ENCODE results near the gene ISYNA1. TPM values are rescaled to one million over a fixed set of nuclear protein-coding genes. Genes with fewer than 3 reads are reported as not detected.

ISYNA1 gene
- total RNA-seq, 4 donors from 2014 or later = 5.1 to 29.1 (median 7.8) TPM

DNA sequence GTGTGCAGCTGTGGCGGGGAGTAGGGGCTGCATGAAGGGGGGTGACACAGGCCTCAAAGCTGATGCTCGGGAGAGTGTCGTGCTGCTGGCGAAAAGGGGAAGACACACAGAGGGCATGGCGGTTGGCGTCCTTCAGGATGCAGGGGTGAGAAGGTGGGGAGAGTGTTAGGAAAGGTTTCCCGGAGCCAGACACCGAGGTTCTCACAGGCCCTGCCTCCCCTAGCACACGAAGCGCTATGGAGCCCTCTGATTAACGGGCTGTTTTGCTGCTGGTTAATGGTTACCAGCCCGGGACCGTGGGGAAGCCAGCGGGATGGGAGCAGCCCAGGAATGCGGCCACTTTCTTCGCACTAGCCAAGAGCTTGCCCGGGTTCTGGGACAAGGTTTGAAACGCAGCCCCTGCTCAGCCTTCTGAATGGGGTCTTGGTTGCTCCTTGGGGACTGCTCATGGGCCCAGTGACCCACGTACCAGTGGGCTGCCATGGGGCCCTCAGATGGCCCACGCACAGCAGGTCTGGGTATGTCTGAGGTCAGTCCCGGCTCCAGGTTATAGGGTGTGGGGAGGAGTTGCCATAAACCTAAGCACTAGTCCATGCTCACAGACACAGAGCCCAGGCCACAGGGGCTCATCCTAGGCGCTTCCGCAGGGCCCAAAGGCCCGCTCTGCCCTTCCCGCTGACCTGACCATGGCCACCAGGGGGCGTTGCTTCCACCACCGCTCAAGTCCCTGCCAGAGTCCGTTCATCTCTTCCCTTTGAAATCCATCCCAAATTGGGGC is 31.3 kb upstream of the ISYNA1 start:
- no peak for TF ChIP-seq POLR2A (IDR thresholded peaks at IDR 0.05)
- TF ChIP-seq, protein P1, sequence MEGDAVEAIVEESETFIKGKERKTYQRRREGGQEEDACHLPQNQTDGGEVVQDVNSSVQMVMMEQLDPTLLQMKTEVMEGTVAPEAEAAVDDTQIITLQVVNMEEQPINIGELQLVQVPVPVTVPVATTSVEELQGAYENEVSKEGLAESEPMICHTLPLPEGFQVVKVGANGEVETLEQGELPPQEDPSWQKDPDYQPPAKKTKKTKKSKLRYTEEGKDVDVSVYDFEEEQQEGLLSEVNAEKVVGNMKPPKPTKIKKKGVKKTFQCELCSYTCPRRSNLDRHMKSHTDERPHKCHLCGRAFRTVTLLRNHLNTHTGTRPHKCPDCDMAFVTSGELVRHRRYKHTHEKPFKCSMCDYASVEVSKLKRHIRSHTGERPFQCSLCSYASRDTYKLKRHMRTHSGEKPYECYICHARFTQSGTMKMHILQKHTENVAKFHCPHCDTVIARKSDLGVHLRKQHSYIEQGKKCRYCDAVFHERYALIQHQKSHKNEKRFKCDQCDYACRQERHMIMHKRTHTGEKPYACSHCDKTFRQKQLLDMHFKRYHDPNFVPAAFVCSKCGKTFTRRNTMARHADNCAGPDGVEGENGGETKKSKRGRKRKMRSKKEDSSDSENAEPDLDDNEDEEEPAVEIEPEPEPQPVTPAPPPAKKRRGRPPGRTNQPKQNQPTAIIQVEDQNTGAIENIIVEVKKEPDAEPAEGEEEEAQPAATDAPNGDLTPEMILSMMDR (IDR thresholded peaks at IDR 0.05 in 4 of 5, conservative IDR thresholded peaks at IDR 0.05 in 1 of 5) = peak; percentile 77 to 94 (median 85)
- Histone ChIP-seq H3K9me3 (no peaks in the 10 kb centered on the region), H3K4me3 (no peak overlapping the region), H3K27me3 (no peaks in the 10 kb centered on the region), H3K4me1 (peaks cover 73 to 83% of the 10 kb centered on the region in 2 donors), H3K36me3 (peaks cover 0 to 17% of the 10 kb centered on the region in 2 donors), H3K27ac (peak overlapping the region; percentile 89 to 96 (median 94))
- DNase-seq (peak in 1 of 2 donors; percentile 74), ATAC-seq (peak; percentile 25 to 42)
- in situ Hi-C loops (cut with MboI; ENCODE audit: low sequenced_read_pairs in 4 of 4) (loop anchor here in 3 of 4 donors (5.0 to 25.0 kb wide), 5 partner anchors 48 to 368 kb away; partner anchors contain the start of genes UBA52 (in 2 of the 3), UPF1 (in 2 of the 3), CRTC1 (in 1 of the 3) and KXD1 (in 1 of the 3)), intact Hi-C loops (cut with DNase I; ENCODE audit: low total_unique reads) (loop anchor here (2.0 to 5.0 kb wide), 2 partner anchors 52 to 88 kb away; partner anchors contain the start of gene KXD1)

DNA sequence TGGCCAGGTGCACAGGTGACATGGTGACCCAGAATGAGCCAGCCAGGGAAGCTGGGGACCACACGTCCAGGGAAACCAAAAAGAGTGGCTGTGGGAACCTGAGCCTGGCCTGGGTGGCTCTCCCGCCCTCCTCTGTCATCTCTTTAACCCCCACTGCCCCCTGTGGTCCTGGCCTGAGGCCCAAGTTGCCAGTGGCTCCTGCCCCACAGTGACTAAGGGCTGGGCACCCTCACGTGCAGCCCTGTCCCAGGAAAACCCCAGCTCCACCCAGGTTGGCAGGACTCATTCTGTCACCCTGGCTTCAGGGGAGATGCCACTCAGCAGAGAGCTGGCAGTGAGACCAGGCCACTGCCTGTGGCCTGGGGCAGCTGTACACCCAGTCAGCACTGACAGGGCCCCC is 30.6 kb upstream of the ISYNA1 start:
- Histone ChIP-seq H3K9me3 (no peaks in the 10 kb centered on the region), H3K27me3 (no peaks in the 10 kb centered on the region), H3K4me1 (peaks cover 71 to 83% of the 10 kb centered on the region in 2 donors), H3K27ac (peak overlapping the region; percentile 89 to 96 (median 94)), H3K36me3 (peaks cover 0 to 17% of the 10 kb centered on the region in 2 donors), H3K4me3 (no peak overlapping the region)
- in situ Hi-C loops (cut with MboI; ENCODE audit: low sequenced_read_pairs in 4 of 4) (loop anchor here in 3 of 4 donors (5.0 to 25.0 kb wide), 5 partner anchors 49 to 369 kb away; partner anchors contain the start of genes UBA52 (in 2 of the 3), UPF1 (in 2 of the 3), CRTC1 (in 1 of the 3) and KXD1 (in 1 of the 3)), intact Hi-C loops (cut with DNase I; ENCODE audit: low total_unique reads) (loop anchor here (1.0 to 5.0 kb wide), 3 partner anchors 34 to 89 kb away; partner anchors contain the start of gene KXD1)
- TF ChIP-seq POLR2A (IDR thresholded peaks at IDR 0.05) = peak; percentile 47 to 56
- TF ChIP-seq, protein P1 (IDR thresholded peaks at IDR 0.05 in 4 of 5, conservative IDR thresholded peaks at IDR 0.05 in 1 of 5) = no peak
- peak; percentile 87 to 96 for DNase-seq
- peak; percentile 69 for ATAC-seq

DNA sequence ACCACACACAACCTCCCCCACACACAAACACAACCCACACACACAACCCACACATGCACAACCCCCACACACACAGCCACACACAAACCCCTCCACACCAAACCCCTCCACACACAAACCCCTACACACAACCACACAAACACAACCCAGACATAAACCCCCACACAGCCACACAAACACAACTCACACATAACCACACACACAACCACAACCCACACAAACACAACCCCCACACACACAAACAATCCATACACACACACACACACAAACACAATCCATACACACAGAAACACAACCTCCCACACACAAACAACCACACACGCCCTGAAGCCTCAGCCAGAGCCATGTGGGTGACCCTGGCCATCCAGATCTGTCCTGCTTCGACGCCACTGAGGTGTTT is 30.0 kb upstream of the ISYNA1 start:
- DNase-seq (no peak), ATAC-seq (no peak)
- in situ Hi-C loops (cut with MboI; ENCODE audit: low sequenced_read_pairs in 4 of 4) (loop anchor here in 3 of 4 donors (5.0 to 25.0 kb wide), 5 partner anchors 49 to 369 kb away; partner anchors contain the start of genes UBA52 (in 2 of the 3), UPF1 (in 2 of the 3), CRTC1 (in 1 of the 3) and KXD1 (in 1 of the 3)), intact Hi-C loops (cut with DNase I; ENCODE audit: low total_unique reads) (loop anchor here (1.0 to 5.0 kb wide), 3 partner anchors 34 to 89 kb away; partner anchors contain the start of gene KXD1)
- TF ChIP-seq, protein P1 (IDR thresholded peaks at IDR 0.05 in 4 of 5, conservative IDR thresholded peaks at IDR 0.05 in 1 of 5) = no peak
- TF ChIP-seq POLR2A (IDR thresholded peaks at IDR 0.05) = no peak
- Histone ChIP-seq H3K4me3 (no peak overlapping the region), H3K4me1 (peaks cover 69 to 81% of the 10 kb centered on the region in 2 donors), H3K27ac (peak overlapping the region; percentile 89 to 96 (median 94)), H3K9me3 (no peaks in the 10 kb centered on the region), H3K27me3 (no peaks in the 10 kb centered on the region), H3K36me3 (peaks cover 0 to 17% of the 10 kb centered on the region in 2 donors)

DNA sequence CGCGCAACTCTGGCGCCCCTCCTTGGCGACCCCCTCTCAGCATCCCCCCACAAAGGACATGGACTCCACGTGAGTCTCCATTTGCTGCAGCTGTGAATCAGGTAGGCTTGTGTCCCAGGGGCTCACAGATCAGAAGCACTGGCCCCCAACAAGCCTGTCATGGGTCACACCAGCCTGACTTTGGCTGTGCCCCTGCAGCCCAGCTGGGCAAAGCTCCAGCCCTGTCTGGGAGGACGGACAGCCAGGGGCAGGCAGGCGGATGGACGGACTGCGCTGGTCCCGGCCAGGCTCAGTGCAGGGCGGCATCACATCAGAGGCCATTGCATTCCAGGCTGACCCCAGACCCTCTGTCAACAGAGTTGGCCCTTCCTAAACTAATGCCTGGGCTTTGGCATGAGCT is 28.4 kb upstream of the ISYNA1 start:
- Histone ChIP-seq H3K27ac (peak overlapping the region; percentile 89 to 96 (median 94)), H3K4me3 (no peak overlapping the region), H3K36me3 (peaks cover 0 to 12% of the 10 kb centered on the region in 2 donors), H3K9me3 (no peaks in the 10 kb centered on the region), H3K27me3 (no peaks in the 10 kb centered on the region), H3K4me1 (peaks cover 78 to 92% of the 10 kb centered on the region in 2 donors)
- DNase-seq (no peak), ATAC-seq (no peak)
- in situ Hi-C loops (cut with MboI; ENCODE audit: low sequenced_read_pairs in 4 of 4) (loop anchor here in 3 of 4 donors (5.0 to 25.0 kb wide), 5 partner anchors 51 to 371 kb away; partner anchors contain the start of genes UBA52 (in 2 of the 3), UPF1 (in 2 of the 3), CRTC1 (in 1 of the 3) and KXD1 (in 1 of the 3)), intact Hi-C loops (cut with DNase I; ENCODE audit: low total_unique reads) (loop anchor here (5.0 kb wide), 1 partner anchor 91 kb away; the partner anchor contains the start of gene KXD1)
- TF ChIP-seq POLR2A (IDR thresholded peaks at IDR 0.05) = no peak
- TF ChIP-seq, protein P1 (IDR thresholded peaks at IDR 0.05 in 4 of 5, conservative IDR thresholded peaks at IDR 0.05 in 1 of 5) = no peak
